A673 (cell line): Measurements from ENCODE around the gene TENM3. TPM values are rescaled to one million over a fixed set of nuclear protein-coding genes. Genes with fewer than 3 reads are reported as not detected.

Experiments
- BruUV-seq: library from RNA; stranded (reverse); fragments of 400-500 nt; replicated peaks from 2 replicates; lab custom pipeline; 2021; lab: Mats Ljungman, UMichigan
- CTCF ChIA-PET: fragments of 300-600 bp; sonication (Branson Sonifier 250); formaldehyde crosslinking; loops from one replicate; lab custom pipeline; 2022; ENCODE audit warnings: antibody characterized with exemption; lab: Charles Lee
- POLR2A ChIA-PET: fragments of 300-600 bp; sonication (Branson Sonifier 250); formaldehyde crosslinking; loops from one replicate; lab custom pipeline; 2022; ENCODE audit warnings: antibody characterized with exemption; ENCODE audit not compliant: low non-redundant PET; lab: Charles Lee
- DNase-seq: peaks from one replicate; pipeline ENCODE4 v3.0.0-alpha.2; 2015; ENCODE audit warnings: low spot score
- H3K27ac ChIP-seq: fragments of 200-600 bp; sonication (generic); 2 replicates; pipeline ENCODE4 v1.5.1; 2016; ENCODE audit warnings: mixed run types, low read depth, mild to moderate bottlenecking, mixed read lengths, antibody characterized with exemption, low read length; ENCODE audit not compliant: poor library complexity, severe bottlenecking
- H3K27me3 ChIP-seq: fragments of 200-600 bp; sonication (generic); replicated peaks from 2 replicates; pipeline ENCODE4 v1.6.1; 2017; ENCODE audit warnings: mixed run types, low read depth, mild to moderate bottlenecking, mixed read lengths, antibody characterized with exemption, low read length; ENCODE audit not compliant: insufficient read depth, poor library complexity
- H3K36me3 ChIP-seq: fragments of 200-600 bp; sonication (generic); 2 replicates; pipeline ENCODE4 v1.6.1; 2016; ENCODE audit warnings: mixed run types, mild to moderate bottlenecking, mixed read lengths, antibody characterized with exemption, low read length; ENCODE audit not compliant: insufficient read depth, poor library complexity, severe bottlenecking
- H3K4me1 ChIP-seq: fragments of 200-600 bp; sonication (generic); 2 replicates; pipeline ENCODE4 v1.6.1; 2017; ENCODE audit warnings: mixed run types, mild to moderate bottlenecking, mixed read lengths, antibody characterized with exemption, low read length; ENCODE audit not compliant: insufficient read depth, poor library complexity, severe bottlenecking
- H3K4me3 ChIP-seq: fragments of 200-600 bp; sonication (generic); 2 replicates; pipeline ENCODE4 v1.5.1; 2016; ENCODE audit warnings: low read depth, mixed run types, mild to moderate bottlenecking, mixed read lengths, low read length; ENCODE audit not compliant: poor library complexity, severe bottlenecking
- H3K9me3 ChIP-seq: fragments of 200-600 bp; sonication (generic); 2 replicates; pipeline ENCODE4 v1.6.1; 2016; ENCODE audit warnings: mixed run types, low read depth, mild to moderate bottlenecking, mixed read lengths, antibody characterized with exemption, low read length; ENCODE audit not compliant: poor library complexity, severe bottlenecking
- EZH2 ChIP-seq: fragments of 200-600 bp; sonication (generic); IDR thresholded peaks from 2 replicates; pipeline ENCODE4 v1.6.1; 2017; ENCODE audit warnings: borderline replicate concordance, low read depth, mild to moderate bottlenecking, mixed read lengths, antibody characterized with exemption, low read length; ENCODE audit not compliant: poor library complexity, severe bottlenecking
- intact Hi-C: fragments of 100-400 bp; cut with micrococcal nuclease; formaldehyde crosslinking; loops from one replicate; pipeline ENCODE4 v1.10.0; 2022; ENCODE audit not compliant: unreplicated experiment
- total RNA-seq: library from RNA; stranded (reverse); gene quantifications from 2 replicates; pipeline ENCODE4 v1.2.3, GENCODE V29; 2021
- TF ChIP-seq, protein P1 (sequence below): fragments of 300-800, 200-600 bp; sonication (generic); conservative IDR thresholded peaks from 2 replicates; pipeline ENCODE4 v1.5.1; 2017; ENCODE audit warnings: low read depth, mild to moderate bottlenecking, antibody characterized with exemption, low read length, moderate library complexity, mixed read lengths

TENM3 gene
- total RNA-seq, 1 experiment from 2014 or later, result 26.4 TPM

DNA sequence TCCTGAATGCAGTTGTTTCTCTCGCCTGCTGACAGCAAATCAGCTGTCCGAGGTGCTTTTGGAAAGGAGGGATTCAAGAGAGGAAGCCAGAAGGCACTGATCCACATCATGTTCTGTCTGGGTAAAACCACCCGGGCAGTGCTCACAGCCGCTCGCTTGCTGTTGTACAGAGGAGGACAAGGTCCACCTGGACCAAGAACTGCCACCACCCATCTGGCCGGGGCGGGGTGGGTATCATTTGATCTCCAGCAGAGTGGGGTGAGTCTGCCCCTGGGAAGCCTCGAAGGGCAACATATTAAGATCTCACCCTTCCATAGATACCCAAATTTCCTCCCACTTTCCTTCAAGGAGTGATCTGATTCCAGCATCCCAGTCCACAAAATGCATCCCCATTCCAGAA is 560.9 kb downstream of the TENM3 start:
- no TSS peak for BruUV-seq
- H3K27ac ChIP-seq, result no peak overlapping the region
- no peaks in the 10 kb centered on the region for H3K27me3 ChIP-seq
- no peaks in the 10 kb centered on the region for H3K36me3 ChIP-seq
- DNase-seq, result no peak
- TF ChIP-seq, protein P1, sequence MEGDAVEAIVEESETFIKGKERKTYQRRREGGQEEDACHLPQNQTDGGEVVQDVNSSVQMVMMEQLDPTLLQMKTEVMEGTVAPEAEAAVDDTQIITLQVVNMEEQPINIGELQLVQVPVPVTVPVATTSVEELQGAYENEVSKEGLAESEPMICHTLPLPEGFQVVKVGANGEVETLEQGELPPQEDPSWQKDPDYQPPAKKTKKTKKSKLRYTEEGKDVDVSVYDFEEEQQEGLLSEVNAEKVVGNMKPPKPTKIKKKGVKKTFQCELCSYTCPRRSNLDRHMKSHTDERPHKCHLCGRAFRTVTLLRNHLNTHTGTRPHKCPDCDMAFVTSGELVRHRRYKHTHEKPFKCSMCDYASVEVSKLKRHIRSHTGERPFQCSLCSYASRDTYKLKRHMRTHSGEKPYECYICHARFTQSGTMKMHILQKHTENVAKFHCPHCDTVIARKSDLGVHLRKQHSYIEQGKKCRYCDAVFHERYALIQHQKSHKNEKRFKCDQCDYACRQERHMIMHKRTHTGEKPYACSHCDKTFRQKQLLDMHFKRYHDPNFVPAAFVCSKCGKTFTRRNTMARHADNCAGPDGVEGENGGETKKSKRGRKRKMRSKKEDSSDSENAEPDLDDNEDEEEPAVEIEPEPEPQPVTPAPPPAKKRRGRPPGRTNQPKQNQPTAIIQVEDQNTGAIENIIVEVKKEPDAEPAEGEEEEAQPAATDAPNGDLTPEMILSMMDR, result no peak
- no peak for TF ChIP-seq EZH2
- no peaks in the 10 kb centered on the region for H3K9me3 ChIP-seq
- intact Hi-C loops, result loop anchor here (10.0 kb wide), 2 partner anchors 659 to 1239 kb away; no protein-coding TSS in a partner anchor
- ChIA-PET POLR2A (no interaction called here), CTCF (no interaction called here)
- no peak overlapping the region for H3K4me3 ChIP-seq
- no peaks in the 10 kb centered on the region for H3K4me1 ChIP-seq

- no TSS peak for BruUV-seq
- ChIA-PET POLR2A (interaction anchor here (0.6 kb wide), 2 partner anchors 120 to 350 kb away, joined by 4 to 5 read pairs; no protein-coding TSS in a partner anchor), CTCF (interaction anchor here (0.6 to 0.7 kb wide), 2 partner anchors 1276 to 1329 kb away, joined by 4 to 7 read pairs; no protein-coding TSS in a partner anchor)
- DNase-seq, result no peak
- Histone ChIP-seq H3K9me3 (no peaks in the 10 kb centered on the region), H3K36me3 (no peaks in the 10 kb centered on the region), H3K4me1 (no peaks in the 10 kb centered on the region), H3K27ac (no peak overlapping the region), H3K4me3 (no peak overlapping the region), H3K27me3 (no peaks in the 10 kb centered on the region)
- TF ChIP-seq, protein P1, result no peak
- TF ChIP-seq EZH2, result no peak
- intact Hi-C loops, result loop anchor here (5.0 to 10.0 kb wide), 4 partner anchors 457 to 1663 kb away; no protein-coding TSS in a partner anchor
These were observed 562.1 kb downstream of the TENM3 start for GRCh38 chr4:182805321-182805720.

GRCh38 chr4:182805750-182806149 is 562.5 kb downstream of the TENM3 start:
- no peak for TF ChIP-seq EZH2
- TF ChIP-seq, protein P1, result no peak
- intact Hi-C loops, result loop anchor here (2.0 to 10.0 kb wide), 6 partner anchors 245 to 1663 kb away; no protein-coding TSS in a partner anchor
- H3K27ac ChIP-seq, result no peak overlapping the region
- ChIA-PET CTCF (interaction anchor here (0.6 to 0.7 kb wide), 2 partner anchors 1277 to 1329 kb away, joined by 4 to 7 read pairs; no protein-coding TSS in a partner anchor), POLR2A (interaction anchor here (0.6 kb wide), 2 partner anchors 119 to 350 kb away, joined by 4 to 5 read pairs; no protein-coding TSS in a partner anchor)
- no peaks in the 10 kb centered on the region for H3K27me3 ChIP-seq
- no peaks in the 10 kb centered on the region for H3K4me1 ChIP-seq
- no peaks in the 10 kb centered on the region for H3K36me3 ChIP-seq
- no peaks in the 10 kb centered on the region for H3K9me3 ChIP-seq
- no peak overlapping the region for H3K4me3 ChIP-seq
- no peak for DNase-seq
- BruUV-seq, result no TSS peak
